ENCODE data around the gene DPY19L2.
"Not testable (repeated sequence)": the region's sequence is repeated elsewhere in the genome, so short reads cannot be mapped to it uniquely, and the experiment has no call there.

Gene DPY19L2

DNA sequence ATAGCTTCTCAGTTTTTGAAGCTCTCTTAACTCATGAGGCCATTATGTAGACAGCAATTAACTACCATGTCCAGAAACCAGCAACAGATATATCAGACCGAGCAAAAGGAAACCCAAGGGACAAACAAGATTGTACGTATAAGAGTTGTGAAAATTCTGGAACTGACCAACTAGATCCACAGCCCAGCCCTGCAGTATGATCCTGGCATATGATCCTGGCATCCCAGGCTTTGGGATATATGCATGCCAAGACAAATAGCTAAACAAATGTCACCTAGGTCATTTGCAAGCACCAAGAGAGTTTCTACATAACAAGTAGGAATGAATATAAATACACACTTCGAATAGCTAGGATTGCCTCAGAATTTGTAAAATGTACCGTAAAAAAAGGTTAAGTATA is 44.0 kb downstream of the DPY19L2 start:
- not testable (repeated sequence) for H3K9me3 Mint-ChIP-seq; H3K36me3 Mint-ChIP-seq (ENCODE audit: low read depth); H3K4me1 Mint-ChIP-seq (ENCODE audit: low read depth); H3K27ac Mint-ChIP-seq; H3K27me3 Mint-ChIP-seq (ENCODE audit: low read depth); DNase-seq (ENCODE audit: low spot score); H3K4me3 Mint-ChIP-seq

- not testable (repeated sequence) for DNase-seq (ENCODE audit: low spot score); H3K27ac Mint-ChIP-seq; H3K27me3 Mint-ChIP-seq (ENCODE audit: low read depth); H3K4me1 Mint-ChIP-seq (ENCODE audit: low read depth); H3K36me3 Mint-ChIP-seq (ENCODE audit: low read depth); H3K9me3 Mint-ChIP-seq; H3K4me3 Mint-ChIP-seq
Observed at GRCh38 chr12:63615544-63615943, 52.7 kb downstream of the DPY19L2 start.

DNA sequence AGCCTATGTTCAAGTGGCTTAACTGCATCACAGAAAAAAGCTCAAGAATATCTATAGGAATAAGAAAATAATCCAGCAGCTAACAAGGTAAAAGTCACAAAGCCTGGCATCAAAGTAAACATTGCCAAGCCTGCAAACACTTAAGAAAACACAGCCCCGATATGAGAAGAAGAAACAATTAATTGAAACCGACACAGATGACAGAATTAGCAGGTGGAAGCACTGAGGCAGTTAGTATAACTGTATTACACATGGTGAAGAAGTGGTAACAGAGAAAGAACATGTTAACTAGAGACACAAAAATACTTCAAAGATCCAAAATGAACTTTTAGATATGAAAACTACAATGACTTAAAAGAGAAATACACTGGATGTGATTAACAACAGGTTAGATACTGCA is 57.0 kb downstream of the DPY19L2 start:
- not testable (repeated sequence) for H3K27me3 Mint-ChIP-seq (ENCODE audit: low read depth); H3K9me3 Mint-ChIP-seq; H3K4me3 Mint-ChIP-seq; H3K4me1 Mint-ChIP-seq (ENCODE audit: low read depth); H3K27ac Mint-ChIP-seq; H3K36me3 Mint-ChIP-seq (ENCODE audit: low read depth); DNase-seq (ENCODE audit: low spot score)

DNA sequence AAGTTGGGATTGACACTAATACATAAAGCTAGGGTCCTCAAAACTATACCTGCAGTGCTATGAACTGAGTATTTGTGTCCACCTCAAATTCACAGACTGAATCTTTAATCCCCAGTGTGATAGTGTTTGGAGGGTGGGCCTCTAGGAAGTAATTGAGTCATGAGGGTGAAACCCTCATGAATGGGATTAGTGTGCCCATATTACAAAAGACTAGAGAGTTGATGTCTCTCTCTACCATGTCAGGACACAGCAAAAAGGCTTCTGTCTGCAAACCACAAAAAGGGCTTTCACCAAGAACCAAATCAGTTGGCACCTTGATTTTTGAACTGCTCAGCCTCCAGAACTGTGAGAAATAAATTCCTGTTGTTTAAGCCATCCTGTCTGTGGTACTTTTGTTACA is 59.0 kb downstream of the DPY19L2 start:
- H3K9me3 Mint-ChIP-seq; H3K27ac Mint-ChIP-seq; H3K4me3 Mint-ChIP-seq; H3K4me1 Mint-ChIP-seq (ENCODE audit: low read depth); DNase-seq (ENCODE audit: low spot score); H3K36me3 Mint-ChIP-seq (ENCODE audit: low read depth); H3K27me3 Mint-ChIP-seq (ENCODE audit: low read depth): not testable (repeated sequence)

DNA sequence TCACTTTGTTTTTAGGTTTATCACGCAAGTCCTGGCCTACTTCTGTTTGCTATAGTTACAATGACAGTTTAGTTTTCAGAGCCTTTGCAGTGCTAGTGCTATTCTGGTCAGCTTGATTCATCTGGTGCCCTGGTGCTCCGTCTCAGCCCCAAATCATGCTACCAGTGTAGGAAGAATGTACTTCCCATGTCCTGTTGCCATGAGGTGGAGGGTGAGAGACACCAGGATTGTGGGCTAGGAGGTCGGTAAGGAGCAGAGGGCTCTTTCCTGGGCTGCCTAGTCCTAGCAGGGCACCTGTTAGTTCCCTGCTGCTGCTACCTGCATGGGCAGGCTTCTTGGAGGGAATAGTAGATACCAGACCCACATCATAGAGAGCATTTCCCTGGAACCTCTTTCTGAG is 63.3 kb downstream of the DPY19L2 start:
- H3K27ac Mint-ChIP-seq; DNase-seq (ENCODE audit: low spot score); H3K4me1 Mint-ChIP-seq (ENCODE audit: low read depth); H3K9me3 Mint-ChIP-seq; H3K27me3 Mint-ChIP-seq (ENCODE audit: low read depth); H3K36me3 Mint-ChIP-seq (ENCODE audit: low read depth); H3K4me3 Mint-ChIP-seq: not testable (repeated sequence)

- not testable (repeated sequence) for DNase-seq (ENCODE audit: low spot score); H3K36me3 Mint-ChIP-seq (ENCODE audit: low read depth); H3K27ac Mint-ChIP-seq; H3K4me1 Mint-ChIP-seq (ENCODE audit: low read depth); H3K4me3 Mint-ChIP-seq; H3K27me3 Mint-ChIP-seq (ENCODE audit: low read depth); H3K9me3 Mint-ChIP-seq
Observed at GRCh38 chr12:63594828-63595227, 73.5 kb downstream of the DPY19L2 start.

- H3K4me1 Mint-ChIP-seq (ENCODE audit: low read depth); DNase-seq (ENCODE audit: low spot score); H3K27ac Mint-ChIP-seq; H3K36me3 Mint-ChIP-seq (ENCODE audit: low read depth); H3K27me3 Mint-ChIP-seq (ENCODE audit: low read depth); H3K4me3 Mint-ChIP-seq; H3K9me3 Mint-ChIP-seq: not testable (repeated sequence)
Observed at GRCh38 chr12:63584426-63584825, 83.9 kb downstream of the DPY19L2 start.

GRCh38 chr12:63583289-63583688 is 85.0 kb downstream of the DPY19L2 start:
- not testable (repeated sequence) for H3K27me3 Mint-ChIP-seq (ENCODE audit: low read depth); DNase-seq (ENCODE audit: low spot score); H3K4me1 Mint-ChIP-seq (ENCODE audit: low read depth); H3K36me3 Mint-ChIP-seq (ENCODE audit: low read depth); H3K27ac Mint-ChIP-seq; H3K9me3 Mint-ChIP-seq; H3K4me3 Mint-ChIP-seq

GRCh38 chr12:63577631-63578030 is 90.7 kb downstream of the DPY19L2 start:
- H3K4me1 Mint-ChIP-seq (ENCODE audit: low read depth); H3K36me3 Mint-ChIP-seq (ENCODE audit: low read depth); DNase-seq (ENCODE audit: low spot score); H3K4me3 Mint-ChIP-seq; H3K27me3 Mint-ChIP-seq (ENCODE audit: low read depth); H3K27ac Mint-ChIP-seq; H3K9me3 Mint-ChIP-seq: not testable (repeated sequence)

DNA sequence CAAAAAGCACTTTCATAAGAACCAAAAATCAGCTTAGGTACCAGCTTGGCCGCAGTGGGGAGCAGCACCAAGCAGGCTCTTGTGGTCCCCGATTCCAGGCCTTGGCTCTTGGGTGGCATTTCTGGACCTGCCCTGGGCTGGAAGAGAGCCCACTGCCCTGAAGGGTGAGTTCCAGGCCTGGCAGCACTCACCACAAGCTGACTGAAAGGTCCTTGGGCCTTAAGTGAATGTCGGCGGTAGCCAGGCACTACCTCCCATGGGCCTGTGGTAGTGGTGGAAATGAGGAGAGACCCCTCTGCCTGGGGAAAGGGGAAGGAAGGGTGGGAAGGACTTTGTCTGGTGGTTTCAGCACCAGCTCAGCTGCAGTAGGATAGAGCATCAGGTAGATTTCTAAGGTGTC is 96.3 kb downstream of the DPY19L2 start:
- not testable (repeated sequence) for H3K27me3 Mint-ChIP-seq (ENCODE audit: low read depth); H3K4me3 Mint-ChIP-seq; H3K27ac Mint-ChIP-seq; DNase-seq (ENCODE audit: low spot score); H3K36me3 Mint-ChIP-seq (ENCODE audit: low read depth); H3K4me1 Mint-ChIP-seq (ENCODE audit: low read depth); H3K9me3 Mint-ChIP-seq

DNA sequence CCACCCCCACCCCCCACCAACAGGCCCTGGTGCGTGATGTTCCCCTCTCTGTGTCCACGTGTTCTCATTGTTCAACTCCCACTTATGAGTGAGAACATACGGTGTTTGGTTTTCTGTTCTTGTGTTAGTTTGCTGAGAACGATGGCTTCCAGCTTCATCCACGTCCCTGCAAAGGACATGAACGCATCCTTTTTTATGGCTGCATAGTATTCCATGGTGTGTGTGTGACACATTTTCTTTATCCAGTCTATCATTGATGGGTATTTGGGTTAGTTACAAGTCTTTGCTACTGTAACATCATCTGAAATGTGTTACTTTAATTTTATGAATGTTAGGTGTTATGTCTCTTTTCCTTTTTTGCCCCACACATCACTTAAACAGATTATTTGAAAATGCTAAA is 109.8 kb downstream of the DPY19L2 start:
- H3K27me3 Mint-ChIP-seq (ENCODE audit: low read depth); H3K36me3 Mint-ChIP-seq (ENCODE audit: low read depth); DNase-seq (ENCODE audit: low spot score); H3K27ac Mint-ChIP-seq; H3K4me3 Mint-ChIP-seq; H3K9me3 Mint-ChIP-seq; H3K4me1 Mint-ChIP-seq (ENCODE audit: low read depth): not testable (repeated sequence)

DNA sequence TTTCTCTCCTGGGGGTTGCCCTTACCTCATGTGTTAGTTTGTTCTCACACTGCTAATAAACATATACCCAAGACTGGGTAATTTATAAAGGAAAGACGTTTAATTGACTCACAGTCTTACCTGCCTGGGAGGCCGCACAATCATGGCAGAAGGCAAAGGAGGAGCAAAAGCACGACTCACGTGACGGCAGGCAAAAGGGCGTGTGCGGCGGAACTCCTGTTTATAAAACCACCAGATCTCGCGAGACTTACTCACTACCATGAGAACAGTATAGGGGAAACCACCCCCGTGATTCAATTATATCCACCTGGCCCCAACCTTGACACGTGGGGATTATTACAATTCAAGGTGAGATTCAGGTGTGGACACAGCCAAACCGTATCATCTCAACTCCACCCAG is 116.9 kb downstream of the DPY19L2 start:
- not testable (repeated sequence) for H3K27me3 Mint-ChIP-seq (ENCODE audit: low read depth); H3K4me1 Mint-ChIP-seq (ENCODE audit: low read depth); H3K36me3 Mint-ChIP-seq (ENCODE audit: low read depth); DNase-seq (ENCODE audit: low spot score); H3K9me3 Mint-ChIP-seq; H3K27ac Mint-ChIP-seq; H3K4me3 Mint-ChIP-seq

DNA sequence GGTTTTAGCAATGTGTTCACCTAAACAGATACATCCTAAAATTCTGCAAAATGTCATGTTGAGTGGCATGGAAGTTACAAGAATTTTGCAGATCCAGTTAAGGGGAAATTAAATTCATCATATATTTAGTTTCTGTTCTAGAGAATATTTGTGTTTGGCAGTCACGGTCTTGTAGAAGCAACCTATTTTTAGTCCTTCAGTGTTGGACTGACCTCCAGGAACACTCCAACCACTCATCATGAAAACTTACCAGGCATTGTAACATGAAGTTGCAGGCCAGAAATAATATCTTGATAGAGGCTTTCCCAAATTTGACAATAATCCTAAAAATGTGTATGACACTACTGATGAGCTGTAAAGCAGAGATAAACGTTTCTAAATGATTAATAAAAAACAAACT is 119.3 kb downstream of the DPY19L2 start:
- not testable (repeated sequence) for DNase-seq (ENCODE audit: low spot score); H3K36me3 Mint-ChIP-seq (ENCODE audit: low read depth); H3K9me3 Mint-ChIP-seq; H3K27me3 Mint-ChIP-seq (ENCODE audit: low read depth); H3K4me1 Mint-ChIP-seq (ENCODE audit: low read depth); H3K27ac Mint-ChIP-seq; H3K4me3 Mint-ChIP-seq

GRCh38 chr12:63545298-63545916 is 122.9 kb downstream of the DPY19L2 start:
- not testable (repeated sequence) for H3K27ac Mint-ChIP-seq; H3K9me3 Mint-ChIP-seq; DNase-seq (ENCODE audit: low spot score); H3K4me3 Mint-ChIP-seq; H3K4me1 Mint-ChIP-seq (ENCODE audit: low read depth); H3K27me3 Mint-ChIP-seq (ENCODE audit: low read depth); H3K36me3 Mint-ChIP-seq (ENCODE audit: low read depth)

DNA sequence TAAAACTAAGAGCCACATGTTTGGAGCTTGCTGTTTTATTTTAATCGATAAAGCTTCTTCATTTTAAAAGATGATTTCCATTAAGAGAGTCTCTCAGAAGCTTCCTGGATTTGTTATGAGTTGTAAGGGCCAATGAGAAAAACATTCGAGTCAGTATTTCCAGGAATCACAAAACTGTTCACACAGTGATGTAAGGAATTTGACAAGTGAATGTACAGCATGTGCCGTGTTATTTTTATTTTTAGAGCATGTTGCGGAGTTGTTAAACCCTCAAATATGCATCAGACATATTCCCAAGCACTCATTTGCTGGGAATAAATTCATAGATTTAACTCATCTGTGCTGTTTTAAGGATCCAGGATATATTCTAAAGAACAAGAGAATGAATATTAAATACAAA is 129.6 kb downstream of the DPY19L2 start:
- not testable (repeated sequence) for H3K9me3 Mint-ChIP-seq; H3K27me3 Mint-ChIP-seq (ENCODE audit: low read depth); H3K4me3 Mint-ChIP-seq; H3K4me1 Mint-ChIP-seq (ENCODE audit: low read depth); H3K27ac Mint-ChIP-seq; DNase-seq (ENCODE audit: low spot score); H3K36me3 Mint-ChIP-seq (ENCODE audit: low read depth)
